ENCODE data around the gene CHRNB4. TPM values are rescaled to one million over a fixed set of nuclear protein-coding genes. Genes with fewer than 3 reads are reported as not detected.

The CHRNB4 gene
- total RNA-seq, 1 experiment from 2014 or later = not detected

- DNase-seq = no peak
- no peaks in the 10 kb centered on the region for H3K9me2 ChIP-seq (replicated peaks; ENCODE audit: insufficient read depth, low read length)
Observed at GRCh38 chr15:78682004-78682651, 41.1 kb upstream of the CHRNB4 start.

GRCh38 chr15:78681281-78682003 is 40.4 kb upstream of the CHRNB4 start:
- Histone ChIP-seq H3K27me3 (ENCODE audit: low read length) (no peaks in the 10 kb centered on the region), H3K4me3 (ENCODE audit: low read length) (no peak overlapping the region), H3K9me2 (replicated peaks; ENCODE audit: insufficient read depth, low read length) (no peaks in the 10 kb centered on the region), H3K4me2 (ENCODE audit: low read depth, low read length, poor library complexity, severe bottlenecking) (no peak overlapping the region), H3K9me3 (ENCODE audit: low read length) (no peaks in the 10 kb centered on the region), H3K27ac (ENCODE audit: low read length) (no peak overlapping the region), H4K20me1 (ENCODE audit: insufficient read depth, low read depth, low read length) (no peaks in the 10 kb centered on the region), H3K9ac (ENCODE audit: low read length) (no peak overlapping the region), H3K36me3 (ENCODE audit: insufficient read depth, low read length) (no peaks in the 10 kb centered on the region), H3K4me1 (ENCODE audit: low read length) (peaks cover 12% of the 10 kb centered on the region), H2AFZ (ENCODE audit: low read length) (no peak overlapping the region), H3K79me2 (ENCODE audit: low read length) (no peaks in the 10 kb centered on the region)
- no peak for DNase-seq

More at GRCh38 chr15:78682004-78682651, 41.1 kb upstream of the CHRNB4 start:
- Histone ChIP-seq H3K9me3 (ENCODE audit: low read length) (no peaks in the 10 kb centered on the region), H3K4me2 (ENCODE audit: low read depth, low read length, poor library complexity, severe bottlenecking) (no peak overlapping the region), H3K9ac (ENCODE audit: low read length) (no peak overlapping the region), H3K36me3 (ENCODE audit: insufficient read depth, low read length) (no peaks in the 10 kb centered on the region), H3K79me2 (ENCODE audit: low read length) (no peaks in the 10 kb centered on the region), H2AFZ (ENCODE audit: low read length) (no peak overlapping the region), H3K27ac (ENCODE audit: low read length) (no peak overlapping the region), H3K4me1 (ENCODE audit: low read length) (peaks cover 12% of the 10 kb centered on the region), H3K4me3 (ENCODE audit: low read length) (no peak overlapping the region), H3K27me3 (ENCODE audit: low read length) (no peaks in the 10 kb centered on the region), H4K20me1 (ENCODE audit: insufficient read depth, low read depth, low read length) (no peaks in the 10 kb centered on the region)

GRCh38 chr15:78680431-78681075 is 39.5 kb upstream of the CHRNB4 start:
- no peak for DNase-seq
- no peak overlapping the region for H2AFZ ChIP-seq (ENCODE audit: low read length)

GRCh38 chr15:78679089-78679511 is 38.1 kb upstream of the CHRNB4 start:
- Histone ChIP-seq H3K4me2 (ENCODE audit: low read depth, low read length, poor library complexity, severe bottlenecking) (no peak overlapping the region), H3K79me2 (ENCODE audit: low read length) (no peaks in the 10 kb centered on the region), H3K27me3 (ENCODE audit: low read length) (no peaks in the 10 kb centered on the region), H3K9ac (ENCODE audit: low read length) (no peak overlapping the region), H3K4me3 (ENCODE audit: low read length) (no peak overlapping the region), H3K4me1 (ENCODE audit: low read length) (no peaks in the 10 kb centered on the region), H3K36me3 (ENCODE audit: insufficient read depth, low read length) (no peaks in the 10 kb centered on the region), H3K9me3 (ENCODE audit: low read length) (no peaks in the 10 kb centered on the region), H3K27ac (ENCODE audit: low read length) (no peak overlapping the region), H2AFZ (ENCODE audit: low read length) (no peak overlapping the region), H4K20me1 (ENCODE audit: insufficient read depth, low read depth, low read length) (no peaks in the 10 kb centered on the region), H3K9me2 (replicated peaks; ENCODE audit: insufficient read depth, low read length) (no peaks in the 10 kb centered on the region)
- no peak for DNase-seq

More at GRCh38 chr15:78680431-78681075, 39.5 kb upstream of the CHRNB4 start:
- H3K9me3 ChIP-seq (ENCODE audit: low read length) = no peaks in the 10 kb centered on the region
- H3K4me3 ChIP-seq (ENCODE audit: low read length) = no peak overlapping the region
- H3K36me3 ChIP-seq (ENCODE audit: insufficient read depth, low read length) = no peaks in the 10 kb centered on the region
- H3K4me1 ChIP-seq (ENCODE audit: low read length) = peaks cover 7% of the 10 kb centered on the region
- H3K79me2 ChIP-seq (ENCODE audit: low read length) = no peaks in the 10 kb centered on the region
- H3K27ac ChIP-seq (ENCODE audit: low read length) = no peak overlapping the region
- H3K27me3 ChIP-seq (ENCODE audit: low read length) = no peaks in the 10 kb centered on the region
- no peak overlapping the region for H3K4me2 ChIP-seq (ENCODE audit: low read depth, low read length, poor library complexity, severe bottlenecking)
- H3K9ac ChIP-seq (ENCODE audit: low read length) = no peak overlapping the region
- H3K9me2 ChIP-seq (replicated peaks; ENCODE audit: insufficient read depth, low read length) = no peaks in the 10 kb centered on the region
- H4K20me1 ChIP-seq (ENCODE audit: insufficient read depth, low read depth, low read length) = no peaks in the 10 kb centered on the region

DNA sequence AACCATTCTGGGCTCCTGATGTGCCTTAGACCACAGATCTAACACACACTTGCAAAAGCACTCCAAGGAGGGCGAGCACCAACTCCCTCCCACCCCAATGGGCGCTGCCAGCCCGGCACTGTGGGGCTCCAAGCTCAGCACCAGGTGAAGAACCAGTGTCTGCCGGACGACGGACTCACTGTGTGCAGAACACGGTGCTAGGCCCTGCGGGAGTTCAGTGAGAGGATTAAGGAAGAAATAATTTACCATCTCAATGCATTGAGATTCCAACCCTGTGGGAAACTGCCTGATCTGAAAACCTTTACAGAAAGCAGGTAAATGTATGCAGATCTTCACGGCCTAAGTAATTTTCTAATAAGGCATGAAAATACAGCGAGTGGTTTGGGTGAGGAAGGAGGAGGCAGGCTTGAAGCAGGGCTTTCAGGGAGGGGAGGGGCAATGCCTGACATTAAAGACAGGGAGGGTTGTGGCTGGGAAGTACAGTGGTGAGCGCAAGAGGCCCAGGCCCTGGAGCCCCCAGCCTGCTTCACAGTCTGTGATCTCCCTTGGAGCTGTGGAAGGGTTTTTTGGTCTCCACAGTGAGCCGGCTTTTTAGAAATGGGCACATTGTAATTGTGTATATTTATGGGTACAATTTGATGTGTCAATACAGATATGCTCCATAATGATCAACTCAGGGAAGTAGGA is 35.6 kb upstream of the CHRNB4 start:
- Histone ChIP-seq H3K4me3 (ENCODE audit: low read length) (no peak overlapping the region), H3K4me1 (ENCODE audit: low read length) (no peaks in the 10 kb centered on the region), H4K20me1 (ENCODE audit: insufficient read depth, low read depth, low read length) (no peaks in the 10 kb centered on the region), H2AFZ (ENCODE audit: low read length) (no peak overlapping the region), H3K9me3 (ENCODE audit: low read length) (no peaks in the 10 kb centered on the region), H3K36me3 (ENCODE audit: insufficient read depth, low read length) (no peaks in the 10 kb centered on the region), H3K9me2 (replicated peaks; ENCODE audit: insufficient read depth, low read length) (no peaks in the 10 kb centered on the region), H3K27me3 (ENCODE audit: low read length) (no peaks in the 10 kb centered on the region), H3K9ac (ENCODE audit: low read length) (no peak overlapping the region), H3K79me2 (ENCODE audit: low read length) (no peaks in the 10 kb centered on the region), H3K4me2 (ENCODE audit: low read depth, low read length, poor library complexity, severe bottlenecking) (no peak overlapping the region), H3K27ac (ENCODE audit: low read length) (no peak overlapping the region)
- DNase-seq = no peak

GRCh38 chr15:78675617-78676360 is 34.8 kb upstream of the CHRNB4 start:
- Histone ChIP-seq H3K36me3 (ENCODE audit: insufficient read depth, low read length) (no peaks in the 10 kb centered on the region), H3K4me1 (ENCODE audit: low read length) (no peaks in the 10 kb centered on the region), H3K4me3 (ENCODE audit: low read length) (no peak overlapping the region), H3K27ac (ENCODE audit: low read length) (no peak overlapping the region), H4K20me1 (ENCODE audit: insufficient read depth, low read depth, low read length) (no peaks in the 10 kb centered on the region), H3K9me2 (replicated peaks; ENCODE audit: insufficient read depth, low read length) (no peaks in the 10 kb centered on the region), H3K9ac (ENCODE audit: low read length) (no peak overlapping the region), H3K4me2 (ENCODE audit: low read depth, low read length, poor library complexity, severe bottlenecking) (no peak overlapping the region), H3K79me2 (ENCODE audit: low read length) (no peaks in the 10 kb centered on the region), H2AFZ (ENCODE audit: low read length) (no peak overlapping the region), H3K27me3 (ENCODE audit: low read length) (no peaks in the 10 kb centered on the region), H3K9me3 (ENCODE audit: low read length) (no peaks in the 10 kb centered on the region)
- no peak for DNase-seq

DNA sequence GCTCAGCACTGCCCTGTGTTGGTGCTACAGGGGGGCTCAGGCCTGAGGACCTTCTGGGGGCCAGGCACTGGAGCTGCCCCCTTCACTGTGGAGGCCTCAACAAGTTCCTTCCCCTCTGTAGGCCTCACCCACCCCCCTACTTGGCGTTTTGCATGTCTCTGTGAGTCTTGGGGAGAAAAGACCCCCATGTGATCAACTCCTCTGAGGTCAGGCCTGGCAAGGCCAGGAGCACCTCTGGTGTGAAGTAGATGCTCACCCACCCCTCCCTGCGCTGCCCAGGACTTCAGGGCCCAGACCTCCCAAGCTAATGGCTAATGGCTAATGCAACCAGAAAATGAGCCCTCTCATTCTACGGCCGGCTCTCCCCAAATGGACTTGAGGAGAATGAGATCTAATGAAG is 34.2 kb upstream of the CHRNB4 start:
- DNase-seq = no peak
- Histone ChIP-seq H3K4me3 (ENCODE audit: low read length) (no peak overlapping the region), H3K9me3 (ENCODE audit: low read length) (no peaks in the 10 kb centered on the region), H3K36me3 (ENCODE audit: insufficient read depth, low read length) (no peaks in the 10 kb centered on the region), H3K9ac (ENCODE audit: low read length) (no peak overlapping the region), H3K27ac (ENCODE audit: low read length) (no peak overlapping the region), H3K4me2 (ENCODE audit: low read depth, low read length, poor library complexity, severe bottlenecking) (no peak overlapping the region), H3K4me1 (ENCODE audit: low read length) (no peaks in the 10 kb centered on the region), H3K79me2 (ENCODE audit: low read length) (no peaks in the 10 kb centered on the region), H2AFZ (ENCODE audit: low read length) (no peak overlapping the region), H3K9me2 (replicated peaks; ENCODE audit: insufficient read depth, low read length) (no peaks in the 10 kb centered on the region), H4K20me1 (ENCODE audit: insufficient read depth, low read depth, low read length) (no peaks in the 10 kb centered on the region), H3K27me3 (ENCODE audit: low read length) (no peaks in the 10 kb centered on the region)
